PFSK-1 (cell line): ENCODE results near the gene ZNF782.

Experiments
- FOXP2 ChIP-seq: optimal IDR thresholded peaks from 2 replicates; pipeline ENCODE3; 2011; ENCODE audit warnings: borderline replicate concordance, control low read depth, inconsistent platforms; ENCODE audit not compliant: insufficient read depth; ENCODE audit errors: extremely low read length, extremely low read depth
- POLR2AphosphoS5 ChIP-seq: IDR thresholded peaks from 2 replicates; pipeline ENCODE4 v1.6.1; 2012; ENCODE audit warnings: low read depth, mild to moderate bottlenecking, control low read depth, low read length, moderate library complexity
- REST ChIP-seq, 2 experiments: IDR thresholded peaks; 2 replicates each; pipeline versions ENCODE4 v1.6.1 to v1.8.0; 2011 to 2012; ENCODE audit warnings: low read depth in 2 of 2, low read length in 2 of 2, control low read depth in 1 of 2, inconsistent platforms in 1 of 2, mild to moderate bottlenecking in 1 of 2, moderate library complexity in 1 of 2; ENCODE audit not compliant: insufficient read depth in 1 of 2
- SIN3A ChIP-seq: IDR thresholded peaks from 2 replicates; pipeline ENCODE4 v1.6.1; 2012; ENCODE audit warnings: mild to moderate bottlenecking, low read length, moderate library complexity, borderline replicate concordance; ENCODE audit not compliant: insufficient read depth
- TAF1 ChIP-seq: IDR thresholded peaks from 2 replicates; pipeline ENCODE4 v1.6.1; 2012; ENCODE audit warnings: low read length, control low read depth, borderline replicate concordance; ENCODE audit not compliant: insufficient read depth

The ZNF782 gene

DNA sequence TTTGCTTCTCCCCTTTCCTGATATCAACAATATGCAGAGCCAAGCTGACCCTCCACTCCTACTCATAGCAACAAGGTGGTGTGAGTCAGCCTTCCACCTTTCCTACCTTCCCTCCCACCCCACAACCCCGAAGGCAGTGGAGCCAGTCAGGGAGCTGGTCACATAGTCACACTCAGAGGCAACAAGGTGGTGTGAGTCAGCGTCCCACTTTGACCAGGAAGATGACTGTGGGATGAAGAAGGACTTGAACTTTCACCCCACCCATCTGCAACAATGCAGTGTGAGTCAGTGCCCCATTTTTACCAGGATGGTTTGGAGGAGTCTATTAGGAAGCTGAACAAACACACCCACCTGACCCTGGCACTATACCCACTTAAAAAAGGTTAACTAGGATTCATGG lies 30.1 kb upstream of the ZNF782 start:
- TF ChIP-seq FOXP2 (no peak), TAF1 (no peak), SIN3A (no peak), POLR2AphosphoS5 (no peak), REST (IDR thresholded peaks at IDR 0.05; ENCODE audit: insufficient read depth in 1 of 2, low read depth in 2 of 2, low read length in 2 of 2) (no peak)

DNA sequence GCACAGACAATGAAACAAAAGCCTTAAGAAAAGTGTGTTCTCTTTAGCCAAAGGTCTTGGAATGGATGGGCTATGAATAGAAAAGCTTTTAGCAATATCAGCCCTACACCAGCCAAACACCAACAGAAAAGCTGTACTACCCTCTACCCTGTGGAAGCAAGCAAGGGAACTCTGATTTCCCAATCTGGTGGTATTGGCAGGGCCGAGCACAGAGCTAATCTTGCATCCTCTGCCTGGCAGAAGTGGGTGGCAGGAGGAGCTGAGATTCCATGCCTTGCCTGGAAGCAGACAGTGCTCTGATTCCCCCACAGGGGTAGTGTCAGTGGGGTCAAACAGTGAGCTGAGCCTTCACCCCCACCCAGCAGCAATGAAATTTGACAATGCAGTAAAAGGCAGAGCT lies 29.6 kb upstream of the ZNF782 start:
- no peak for TF ChIP-seq POLR2AphosphoS5
- no peak for TF ChIP-seq SIN3A
- TF ChIP-seq REST (IDR thresholded peaks at IDR 0.05; ENCODE audit: insufficient read depth in 1 of 2, low read depth in 2 of 2, low read length in 2 of 2) = no peak
- TF ChIP-seq FOXP2 = no peak
- TF ChIP-seq TAF1 = no peak

GRCh38 chr9:96877269-96877668 lies 23.0 kb upstream of the ZNF782 start:
- no peak for TF ChIP-seq POLR2AphosphoS5
- no peak for TF ChIP-seq TAF1
- no peak for TF ChIP-seq REST (IDR thresholded peaks at IDR 0.05; ENCODE audit: insufficient read depth in 1 of 2, low read depth in 2 of 2, low read length in 2 of 2)
- no peak for TF ChIP-seq SIN3A

DNA sequence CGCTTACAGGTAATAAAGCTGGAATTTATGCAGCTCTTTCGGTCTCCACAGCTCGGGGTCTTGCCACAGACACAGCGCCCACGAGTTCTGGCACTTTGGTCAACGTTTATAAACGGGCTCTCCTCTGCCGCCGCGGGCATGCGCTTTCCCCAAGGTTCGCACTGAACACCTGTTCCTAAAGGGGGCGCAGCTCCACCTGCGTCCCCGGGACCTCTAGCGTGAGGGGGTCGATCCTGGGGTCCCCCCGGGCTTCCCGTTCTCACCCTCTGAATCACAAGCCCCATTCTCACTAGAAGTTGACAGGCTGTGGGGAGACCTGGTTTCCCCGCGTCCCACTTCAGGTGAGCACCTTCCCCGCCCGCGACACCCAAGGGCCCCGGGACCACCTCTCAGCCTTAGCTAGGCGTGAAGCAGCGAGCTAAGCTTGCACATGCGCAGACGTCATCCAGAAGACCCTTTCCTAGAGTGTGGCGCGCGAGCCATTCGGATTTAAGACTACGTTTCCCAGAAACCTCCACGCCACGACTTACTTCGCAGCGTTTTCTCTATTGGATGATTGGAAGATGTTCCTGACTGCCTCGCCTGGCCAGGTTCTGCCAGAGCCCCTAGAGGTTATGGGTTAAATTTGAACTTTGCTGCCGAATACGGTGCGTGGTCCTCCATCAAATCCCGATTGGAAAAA lies 21.3 kb upstream of the ZNF782 start:
- TF ChIP-seq POLR2AphosphoS5 (peak; percentile 30; the same call in 1 of the 2 replicates), SIN3A (no peak)

DNA sequence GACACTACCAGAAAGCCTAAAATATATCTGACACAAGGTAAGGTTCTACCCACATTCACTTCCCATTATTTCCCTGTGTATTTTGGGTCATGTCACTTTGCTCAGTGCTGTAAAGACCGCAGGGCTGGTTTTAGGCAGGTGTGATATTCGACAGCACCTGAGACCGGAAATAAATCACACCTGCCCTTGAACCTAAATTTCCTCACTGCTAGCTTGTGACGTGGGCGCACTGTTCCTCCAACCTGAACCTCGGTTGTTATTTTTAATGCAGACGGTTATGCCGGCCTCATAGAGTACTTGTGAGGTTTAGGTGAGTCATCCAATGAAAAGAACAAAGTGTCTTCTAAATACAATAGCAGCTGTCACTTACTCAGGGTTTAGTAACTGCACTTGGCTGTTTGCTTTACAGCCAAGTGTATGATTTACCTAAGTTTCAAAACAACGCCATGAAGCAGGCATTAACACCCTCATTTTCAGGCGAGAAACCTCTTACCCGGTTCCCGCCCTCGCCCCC lies 20.7 kb upstream of the ZNF782 start:
- no peak for TF ChIP-seq REST (IDR thresholded peaks at IDR 0.05; ENCODE audit: insufficient read depth in 1 of 2, low read depth in 2 of 2, low read length in 2 of 2)
